HG03521 (cell line): ENCODE measurements around the gene ACIN1.
A peak's percentile ranks its signal among the peaks of the same experiment; 100 is the strongest.

Experiments
- ATAC-seq: cut with Tn5 transposase; IDR thresholded peaks from one replicate; pipeline ENCODE4 v1.9.1; 2021; ENCODE audit warnings: mild to moderate bottlenecking, moderate library complexity; ENCODE audit not compliant: unreplicated experiment

ACIN1 gene

DNA sequence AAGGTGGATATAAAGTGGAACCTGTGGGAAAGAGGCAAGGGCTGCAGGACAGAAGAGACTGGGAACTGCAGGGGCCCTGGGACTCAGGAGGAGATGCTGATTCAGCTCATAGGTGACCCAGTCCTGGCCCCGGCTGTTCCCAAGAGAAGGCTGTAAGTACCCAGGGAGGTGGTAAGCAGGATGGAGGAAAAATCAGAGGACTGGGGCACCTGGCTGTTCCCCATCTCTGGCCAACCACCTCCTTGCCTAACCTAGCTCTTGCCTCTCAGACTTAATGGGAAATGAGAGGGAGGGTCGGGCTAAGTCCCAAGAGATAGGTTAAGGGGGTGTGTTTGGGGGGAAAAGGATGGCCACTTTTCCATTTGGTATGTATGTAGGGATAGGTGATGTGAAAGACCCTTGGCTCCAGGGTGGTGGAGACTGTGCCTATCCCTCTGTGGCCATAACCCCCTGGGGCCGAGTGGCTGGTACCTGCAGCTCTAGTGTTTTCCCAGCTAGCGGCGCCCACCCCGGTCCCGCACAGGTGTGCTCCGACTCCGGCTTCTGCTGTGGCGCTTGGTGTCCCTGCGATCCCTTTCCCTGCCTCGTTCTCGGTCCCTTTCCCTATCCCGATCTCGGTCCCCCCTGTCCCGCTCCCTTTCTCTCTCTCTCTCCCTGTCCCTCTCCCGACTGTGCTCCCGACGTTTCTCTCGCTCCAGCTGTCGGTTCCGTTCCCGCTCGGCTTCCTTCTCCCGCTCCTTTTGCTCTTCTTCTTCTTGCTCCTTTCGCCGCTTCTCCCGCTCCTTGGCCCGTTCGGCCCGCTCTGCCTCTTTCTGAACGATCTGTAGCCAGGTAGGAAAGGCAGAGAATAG, 36.1 kb downstream of the ACIN1 start:
- no peak for ATAC-seq

DNA sequence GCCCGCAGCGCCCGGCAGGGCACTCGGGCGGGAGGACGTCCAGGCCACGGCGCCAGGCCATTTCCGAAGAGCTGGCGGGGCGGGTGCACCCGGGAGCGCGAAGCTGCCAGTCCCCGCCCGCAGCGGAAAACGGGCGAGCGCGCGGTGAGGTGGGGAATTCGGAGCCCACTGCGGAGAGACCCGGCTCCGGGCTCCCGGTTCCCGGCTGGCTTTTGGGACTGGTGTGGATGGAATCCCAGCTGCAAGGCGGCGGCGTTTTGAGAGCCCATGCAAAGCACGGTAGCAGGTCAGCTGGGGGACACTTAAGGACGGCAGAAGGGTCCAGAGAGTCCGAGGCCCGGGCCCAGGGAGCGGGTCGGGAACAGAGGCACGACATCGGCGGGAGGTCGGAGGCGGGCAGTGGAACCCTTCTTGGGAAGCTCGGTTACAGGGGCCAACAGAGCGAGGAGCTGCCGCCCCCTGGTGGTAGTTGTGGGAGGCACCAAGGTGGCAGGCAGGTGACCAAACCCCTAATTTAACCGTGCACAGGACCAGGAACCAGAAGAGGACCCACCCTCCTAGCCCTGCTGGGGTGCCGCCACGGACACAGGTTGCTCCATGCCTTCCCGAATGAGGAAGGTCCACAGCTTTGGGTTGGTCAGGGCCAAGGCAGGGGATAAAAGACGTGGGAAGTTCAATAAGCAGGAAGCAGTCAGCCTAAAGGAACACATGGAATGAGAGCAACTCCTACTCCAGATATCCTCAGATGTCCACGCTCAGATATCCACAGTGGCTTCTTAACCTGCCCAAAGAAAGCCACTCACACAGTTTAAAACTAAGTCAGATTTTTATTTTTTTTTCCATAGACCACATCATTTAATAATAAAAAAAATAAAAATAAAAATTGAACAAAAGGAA, 36.9 kb downstream of the ACIN1 start:
- peak; percentile 50 for ATAC-seq

DNA sequence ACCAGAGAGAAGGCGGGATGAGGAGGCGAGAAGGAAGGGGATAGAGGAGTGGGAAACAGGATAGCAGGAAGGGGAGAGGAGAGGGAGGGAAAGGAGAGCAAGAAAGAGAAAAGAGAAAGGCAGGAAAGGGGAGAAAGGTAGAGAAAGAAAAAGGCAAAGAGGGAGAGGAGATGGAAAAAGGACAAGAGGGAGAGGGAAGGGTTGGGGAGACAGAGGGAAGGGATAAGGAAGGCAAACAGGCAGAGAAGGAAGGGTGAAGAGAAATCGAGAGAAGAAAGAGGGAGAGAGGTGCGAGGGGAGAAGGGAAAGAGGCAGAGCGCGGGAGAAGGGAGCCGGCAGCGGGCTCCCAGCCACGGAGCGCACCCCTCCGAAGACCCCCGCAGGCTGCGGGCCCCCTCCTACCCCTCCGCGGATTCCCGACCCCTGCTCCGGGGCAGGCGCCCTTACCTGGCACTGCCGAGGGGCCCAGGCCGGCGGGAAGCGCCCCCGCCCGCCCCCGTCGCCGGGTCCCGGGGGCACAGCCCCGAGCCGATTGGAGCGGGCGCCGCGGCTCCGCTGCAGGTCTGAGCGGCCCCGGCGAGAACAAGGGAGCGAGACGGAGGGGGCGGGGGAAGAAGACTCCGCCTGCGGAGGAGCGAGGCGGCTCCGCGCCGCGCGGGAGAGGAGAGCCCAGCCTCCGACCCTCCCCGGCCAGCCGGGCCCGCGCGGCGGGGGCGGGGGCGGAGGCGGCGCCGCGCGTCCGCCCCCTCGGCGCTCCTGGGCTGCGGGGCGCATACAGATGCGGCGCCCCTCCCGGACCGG, 37.8 kb downstream of the ACIN1 start, which contains the start of gene CDH24:
CDH24 (minus strand) TSS at position 565 of the 801 bp plus-strand sequence. CDS start 1,787 bp downstream, outside the sequence.
- peak; percentile 43 for ATAC-seq

DNA sequence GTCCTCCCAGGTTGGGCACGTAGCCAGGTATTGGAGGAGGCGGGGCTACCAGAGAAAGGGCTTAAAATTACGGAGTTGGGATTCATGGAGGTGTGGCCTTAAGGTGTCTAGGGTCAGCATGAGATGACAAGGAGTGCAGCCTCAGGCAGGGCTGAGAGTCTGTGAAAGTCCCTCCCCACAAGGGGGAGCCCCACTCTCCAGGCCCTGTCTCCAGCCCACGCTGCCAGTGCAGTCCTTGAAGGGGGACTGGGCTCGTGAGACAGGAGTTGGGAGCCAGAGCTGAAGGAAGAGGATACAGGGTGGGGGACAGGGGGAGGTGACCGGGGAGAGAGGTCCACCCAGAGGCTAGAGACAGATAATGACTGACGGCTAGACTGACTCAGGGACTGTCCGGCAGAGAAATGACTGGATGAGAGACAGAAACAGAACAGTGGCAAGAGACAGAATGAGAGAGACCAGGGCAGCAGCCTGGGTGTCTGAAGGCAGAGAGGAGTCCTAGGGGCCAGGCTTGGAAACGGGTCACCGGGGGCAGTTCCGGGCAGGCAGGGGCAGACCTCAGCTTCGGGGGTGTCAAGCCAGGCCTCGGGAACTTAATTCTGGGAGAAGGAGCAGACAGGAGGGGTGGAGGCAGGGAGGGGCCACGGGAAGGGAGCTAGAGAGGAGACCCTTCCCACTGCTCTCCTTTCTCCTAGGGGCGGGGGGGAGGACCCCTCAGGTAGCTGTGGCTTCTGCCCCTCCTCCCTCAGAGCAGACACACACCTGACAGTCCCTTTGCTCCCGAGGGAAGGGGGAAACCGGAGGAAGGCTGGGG, 38.6 kb downstream of the ACIN1 start:
- no peak for ATAC-seq

DNA sequence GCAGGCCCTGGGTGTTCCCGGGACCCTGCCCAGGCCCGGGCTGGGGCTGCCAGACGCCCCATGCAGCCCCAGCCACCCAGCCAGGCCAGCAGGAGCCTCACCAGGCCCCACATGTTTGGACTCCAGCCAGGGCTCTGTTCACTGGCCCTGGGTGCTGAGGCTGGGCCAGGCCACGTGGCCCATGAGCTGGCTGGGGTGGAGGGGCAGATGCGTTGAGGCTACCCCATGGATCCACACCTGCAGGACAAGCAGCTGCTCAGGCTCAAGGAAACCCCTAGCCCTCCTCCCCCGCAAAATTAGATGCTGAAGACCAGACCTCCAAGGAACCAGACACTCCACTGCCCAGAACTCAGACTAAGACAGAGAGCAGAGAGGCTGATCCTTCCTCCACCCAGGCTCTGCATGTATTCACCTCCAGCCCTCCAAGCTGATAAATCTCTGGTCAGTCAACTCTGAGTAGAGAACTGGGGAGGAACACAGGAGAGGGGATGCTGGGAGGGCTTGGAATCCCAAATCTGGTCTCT, 39.3 kb downstream of the ACIN1 start:
- no peak for ATAC-seq

DNA sequence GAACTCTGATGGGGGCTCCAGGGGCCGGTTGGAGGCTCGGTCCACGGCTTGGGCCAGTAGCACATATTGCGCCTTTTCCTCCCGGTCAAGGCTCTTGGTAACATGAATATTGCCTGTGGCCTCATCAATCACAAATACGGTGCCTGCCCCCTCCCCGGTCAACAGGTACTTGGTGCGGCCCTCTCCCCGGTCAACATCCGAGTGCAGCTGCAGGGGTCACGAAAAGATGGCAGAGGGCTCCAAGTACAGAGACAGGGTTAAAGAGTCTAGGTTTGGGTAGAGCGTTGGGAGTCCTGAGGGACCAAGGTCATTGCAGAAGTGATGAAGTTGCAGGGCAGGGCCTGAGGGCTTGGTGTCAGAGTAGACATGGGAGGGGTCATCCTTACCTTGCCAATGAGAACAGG, 39.8 kb downstream of the ACIN1 start:
- no peak for ATAC-seq

DNA sequence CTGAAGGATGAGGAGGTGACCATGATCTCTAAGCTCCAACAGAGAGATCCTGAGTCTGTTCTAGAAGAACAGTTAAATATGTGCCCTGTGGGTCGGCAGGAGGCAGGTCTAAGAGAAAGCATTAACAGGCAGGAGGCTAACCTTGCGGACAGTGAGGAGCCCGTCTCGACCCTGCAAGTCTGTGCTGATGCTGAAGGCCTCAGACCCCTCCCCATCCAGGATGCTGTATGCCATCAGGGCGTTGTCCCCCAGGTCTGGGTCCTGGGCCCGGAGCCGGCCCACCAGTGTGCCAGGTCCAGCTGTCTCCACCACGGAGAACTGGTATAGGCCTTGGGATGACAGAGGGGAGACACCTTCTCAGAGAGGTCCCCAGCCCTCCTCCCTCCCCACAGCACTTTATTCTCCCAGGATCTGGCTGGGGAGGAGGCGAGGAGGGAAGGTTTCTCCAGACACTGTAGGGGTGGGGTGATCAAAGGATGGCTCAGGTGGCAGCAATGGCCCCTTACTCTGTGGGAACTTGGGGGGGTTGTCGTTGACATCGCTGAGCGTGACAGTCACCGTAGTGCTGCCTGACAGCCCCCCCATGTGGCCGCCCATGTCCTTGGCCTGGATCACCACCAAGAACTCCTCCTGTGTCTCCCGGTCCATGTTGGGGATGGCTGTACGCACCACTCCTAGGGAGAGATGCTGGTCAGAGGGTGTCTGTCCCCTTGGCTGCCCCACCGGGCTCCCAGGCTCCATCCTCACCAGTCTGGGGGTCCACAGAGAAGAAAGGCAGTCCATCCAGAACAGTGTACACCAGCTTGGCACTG, 40.7 kb downstream of the ACIN1 start:
- ATAC-seq: no peak

DNA sequence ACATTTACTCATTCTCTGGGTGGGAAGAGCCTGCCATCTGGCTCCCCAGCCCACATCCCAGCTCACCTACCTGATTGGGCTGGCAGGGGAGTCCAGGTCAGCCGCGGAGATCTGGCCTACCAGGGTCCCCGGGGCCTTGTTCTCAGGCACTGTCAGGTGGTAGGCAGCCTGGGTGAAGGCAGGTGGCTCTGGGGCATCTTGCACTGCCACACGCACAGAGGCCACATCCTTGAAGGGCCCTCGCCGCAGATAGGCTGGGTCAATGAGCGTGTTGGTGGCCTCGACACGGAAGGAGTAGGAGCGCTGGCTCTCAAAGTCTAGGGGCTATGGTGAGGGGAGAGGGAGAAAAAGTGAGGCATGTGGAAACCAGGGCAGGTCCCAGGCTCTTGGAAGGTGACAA, 41.5 kb downstream of the ACIN1 start:
- no peak for ATAC-seq

DNA sequence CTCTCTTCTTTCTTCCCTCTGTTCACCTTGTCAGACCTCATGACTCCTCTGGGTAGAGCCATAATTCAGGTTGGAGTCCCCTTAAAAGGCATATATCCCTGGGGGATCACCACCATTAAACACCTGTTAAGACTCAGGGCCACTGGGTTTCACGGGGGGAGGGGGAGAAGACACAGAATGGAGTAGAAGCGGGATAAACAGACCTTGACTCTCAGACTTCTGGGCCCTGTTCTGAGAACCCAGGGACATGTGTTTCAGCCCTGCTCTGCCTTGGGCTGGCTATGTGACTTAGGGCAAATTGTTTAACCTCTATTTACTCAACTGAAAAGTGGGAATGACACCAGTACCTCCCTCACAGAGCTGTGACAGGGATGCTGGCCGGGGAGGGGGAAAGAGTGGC, 42.3 kb downstream of the ACIN1 start:
- no peak for ATAC-seq

DNA sequence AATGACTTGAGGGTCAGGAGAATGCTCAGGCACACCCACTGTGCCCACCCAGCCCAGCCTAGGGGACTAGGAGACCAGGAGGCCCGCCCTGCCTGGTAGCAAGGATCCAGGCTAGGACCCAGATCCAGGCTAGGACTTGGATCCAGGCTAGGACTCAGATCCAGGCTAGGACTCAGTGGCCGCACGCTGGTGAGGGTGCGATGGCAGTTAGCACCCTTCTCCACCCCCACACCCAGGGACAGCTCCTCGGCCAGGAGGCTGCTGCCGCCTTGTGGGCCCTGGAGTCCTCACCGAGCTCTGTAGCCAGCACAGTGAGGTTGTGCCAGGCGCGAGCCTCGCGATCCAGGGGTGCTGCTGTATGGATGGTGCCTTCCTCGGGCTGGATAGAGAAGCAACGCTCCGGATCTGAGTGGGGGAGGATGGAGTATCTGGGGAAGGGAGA, 42.7 kb downstream of the ACIN1 start:
- no peak for ATAC-seq

DNA sequence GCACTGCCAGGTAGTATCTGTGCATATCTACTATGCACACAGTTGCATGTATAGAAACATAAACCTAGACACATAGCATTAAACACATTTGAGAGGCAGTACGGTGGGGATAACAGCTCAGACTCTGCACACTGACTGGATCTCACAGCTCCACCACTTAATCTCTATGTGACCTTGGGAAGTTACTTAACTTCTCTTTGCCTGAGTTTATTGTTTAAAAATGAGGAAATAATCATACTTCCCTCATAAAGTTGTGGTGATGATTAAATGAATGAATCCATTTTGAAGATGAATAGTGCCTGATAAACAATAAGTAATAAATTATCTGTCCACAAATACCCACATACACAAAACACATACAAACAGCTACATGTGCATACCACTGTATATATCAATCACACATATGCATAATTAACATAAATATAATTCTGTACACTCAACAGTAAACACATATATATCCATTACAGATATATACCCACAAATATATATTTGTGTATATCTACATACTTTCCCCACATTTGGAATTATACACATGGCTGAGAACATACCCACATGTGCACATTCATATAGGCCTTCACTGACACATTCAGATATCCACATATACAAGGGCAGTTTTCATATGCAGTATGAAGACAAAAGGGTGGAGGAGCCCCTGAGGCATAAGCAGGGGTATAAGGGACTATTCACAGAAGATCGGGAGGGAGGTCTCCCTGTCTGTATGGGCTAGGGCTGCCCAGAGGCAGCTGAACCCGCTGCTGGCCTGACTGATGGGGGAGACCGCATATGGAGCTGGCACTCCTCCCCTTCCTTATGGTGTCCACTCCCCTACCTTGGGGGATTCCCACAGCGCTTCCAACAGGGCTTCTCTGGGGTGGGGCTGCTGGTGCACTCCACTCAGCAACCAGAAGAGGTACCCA, 43.5 kb downstream of the ACIN1 start:
- ATAC-seq: no peak

DNA sequence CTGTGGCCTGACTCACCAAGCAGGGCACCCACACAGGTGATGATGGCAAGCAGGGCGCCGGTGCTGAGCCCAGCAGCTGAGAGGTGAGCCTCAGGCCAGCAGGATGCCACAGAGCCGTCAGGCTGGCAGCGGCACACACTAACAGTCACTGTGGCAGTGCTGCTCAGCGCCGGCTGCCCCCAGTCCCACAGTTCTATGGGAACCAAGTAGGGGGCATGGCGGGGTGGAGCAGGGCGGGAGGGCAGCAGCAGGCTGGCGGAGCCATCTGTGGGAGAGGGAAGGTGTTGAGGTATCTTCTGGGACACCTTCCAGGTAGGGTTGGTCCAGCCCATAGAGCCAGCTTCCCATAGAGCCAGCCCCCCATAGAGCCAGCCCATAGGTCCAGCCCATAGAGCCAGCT, 45.9 kb downstream of the ACIN1 start:
- ATAC-seq: no peak

DNA sequence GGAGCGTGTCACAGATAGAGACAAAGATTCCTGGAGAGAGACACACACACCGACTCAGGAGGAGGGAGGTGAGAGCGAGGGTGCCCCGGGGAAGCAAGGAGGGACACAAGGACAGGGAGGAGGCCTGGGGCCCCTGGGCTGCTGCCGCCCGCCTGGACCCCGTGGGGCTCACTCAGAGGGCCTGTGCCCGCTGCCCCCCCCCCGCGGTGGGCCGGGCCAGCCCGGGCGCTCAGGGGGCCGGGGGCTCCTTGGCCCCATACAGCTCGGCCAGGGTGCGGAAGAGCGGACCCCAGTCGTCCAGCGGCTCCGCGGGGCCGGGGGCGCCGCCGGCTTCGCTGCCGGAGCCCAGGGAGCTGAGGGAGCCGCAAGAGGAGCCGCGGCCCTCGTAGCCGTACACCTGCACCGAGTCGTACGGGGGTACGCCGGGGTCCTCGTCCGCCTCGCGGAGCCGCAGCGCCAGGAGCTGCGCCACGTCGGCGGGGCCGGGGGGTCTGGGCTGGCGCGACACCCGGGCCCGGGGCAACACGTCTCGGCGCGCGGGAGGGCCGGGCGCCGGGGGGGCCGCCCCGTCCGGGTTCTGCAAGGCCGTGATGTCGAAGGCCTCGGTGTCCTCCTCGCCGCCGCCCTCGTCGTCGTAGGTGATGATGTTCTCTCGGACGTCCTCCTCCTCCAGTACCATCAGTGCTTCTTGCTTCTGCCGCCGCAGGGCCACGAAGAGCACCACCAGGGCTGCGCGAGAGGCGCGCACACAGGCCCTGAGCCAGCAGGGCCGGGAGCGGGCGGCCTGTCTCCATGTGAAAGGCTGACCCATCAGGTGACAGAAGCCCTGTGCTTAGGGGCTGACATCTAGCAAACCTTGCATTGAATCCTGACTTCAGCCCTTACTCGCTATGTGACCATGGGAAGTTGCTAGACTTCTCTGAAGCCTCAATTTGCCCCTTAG, 46.9 kb downstream of the ACIN1 start:
- ATAC-seq: no peak

DNA sequence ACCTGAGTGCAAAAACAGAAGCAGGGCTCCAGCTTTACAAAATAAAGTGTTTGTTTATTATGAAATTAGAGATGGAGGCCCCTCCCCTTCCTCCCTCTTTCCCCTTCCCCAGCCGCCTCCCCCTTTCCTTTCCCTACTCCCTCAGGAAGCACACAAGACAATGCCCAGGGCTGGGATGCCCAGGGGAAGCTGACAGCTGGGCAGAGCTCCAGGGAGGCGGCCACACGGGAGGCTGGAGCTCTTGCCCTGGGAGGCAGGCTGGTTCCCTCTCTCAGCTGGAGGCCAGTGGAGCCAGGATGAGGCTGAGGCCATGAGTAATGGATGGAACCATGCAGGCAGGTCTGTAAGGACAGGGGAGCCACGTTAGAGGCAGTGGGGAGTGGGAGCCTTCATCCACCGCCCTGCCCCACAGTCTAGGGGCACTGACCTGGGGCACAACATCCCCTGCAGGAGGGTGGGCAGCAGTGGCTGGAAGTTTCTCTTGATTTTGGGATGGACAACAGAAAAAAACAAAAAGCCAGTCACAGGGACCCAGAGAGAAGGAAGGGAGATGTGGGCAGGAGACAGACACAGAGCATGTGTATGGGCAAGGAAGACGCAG, 47.8 kb downstream of the ACIN1 start:
- ATAC-seq: no peak

DNA sequence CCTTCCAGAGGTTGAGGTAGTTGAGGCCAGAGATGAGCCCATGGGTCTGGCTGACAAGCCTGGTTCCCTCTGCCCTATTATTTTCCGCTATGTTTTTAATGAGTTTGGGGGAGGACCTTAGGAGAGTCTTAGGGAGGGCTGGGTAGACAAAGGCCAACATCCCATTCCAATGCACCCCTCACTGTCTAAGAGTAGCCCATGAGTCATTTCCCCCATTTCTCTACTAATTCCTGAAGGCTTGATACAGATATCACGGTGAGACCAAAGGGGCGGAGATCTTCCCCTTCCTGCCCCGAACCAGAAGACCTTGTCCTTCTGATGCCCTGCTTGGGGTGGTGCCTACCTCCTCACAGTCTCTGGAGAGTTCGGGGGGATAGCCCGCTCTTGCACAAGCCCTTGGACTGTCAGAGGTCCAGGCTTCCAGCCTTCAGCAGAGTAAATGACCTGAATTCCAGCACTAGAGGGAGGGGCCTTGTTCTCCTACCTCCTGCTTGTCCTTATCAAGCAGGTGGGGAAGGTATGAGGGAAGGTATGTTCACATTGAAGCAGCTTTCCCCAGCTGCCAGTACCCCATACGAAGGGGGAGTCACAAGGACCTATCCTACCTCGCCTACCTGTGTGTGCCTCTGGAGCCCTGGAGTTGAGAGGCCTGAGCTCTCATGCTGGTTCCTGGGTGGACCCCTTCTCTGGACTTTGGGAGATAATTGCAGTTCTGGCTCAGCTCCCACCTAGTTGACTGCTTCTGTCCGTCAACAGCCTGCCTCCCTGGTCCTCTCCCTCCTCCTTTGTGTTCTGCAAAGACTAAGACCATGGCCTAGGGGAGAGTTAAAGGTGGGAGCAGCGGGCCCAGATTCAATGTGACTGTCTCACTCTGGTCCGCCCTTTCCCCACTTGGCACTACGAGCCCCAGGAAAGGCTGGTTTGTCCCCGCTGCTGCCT, 49.2 kb downstream of the ACIN1 start:
- no peak for ATAC-seq
